AML-193 (cell line): ENCODE measurements around the gene C1orf21.

Source experiments
- DNase-seq, 2 experiments: peaks; one replicate each; lab custom pipeline; 2025; lab: John Stamatoyannopoulos, UW

C1orf21 gene

GRCh38 chr1:184660462-184661191 is 273.8 kb downstream of the C1orf21 start:
- DNase-seq: no peak

DNA sequence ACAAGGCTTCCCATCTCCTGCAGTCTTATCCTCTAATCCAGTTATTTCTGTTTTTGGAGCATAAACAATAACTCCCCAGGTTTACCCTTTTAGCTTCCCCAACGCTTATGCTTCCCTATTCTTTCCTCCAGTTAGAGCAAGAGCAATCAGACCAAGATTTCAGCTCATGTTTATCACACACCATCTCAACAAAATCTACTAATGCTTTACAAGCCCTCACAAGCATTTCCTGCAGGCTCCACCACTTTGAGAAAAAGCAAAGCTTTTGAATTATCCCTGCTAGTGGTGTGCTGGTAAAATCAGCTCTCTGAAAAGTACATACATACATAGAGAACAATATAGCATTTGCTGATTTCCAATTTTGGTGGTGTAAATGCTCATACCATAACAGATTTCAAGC is 275.0 kb downstream of the C1orf21 start:
- no peak for DNase-seq

- DNase-seq: no peak
Measured at GRCh38 chr1:184664042-184664660, 277.3 kb downstream of the C1orf21 start.

DNA sequence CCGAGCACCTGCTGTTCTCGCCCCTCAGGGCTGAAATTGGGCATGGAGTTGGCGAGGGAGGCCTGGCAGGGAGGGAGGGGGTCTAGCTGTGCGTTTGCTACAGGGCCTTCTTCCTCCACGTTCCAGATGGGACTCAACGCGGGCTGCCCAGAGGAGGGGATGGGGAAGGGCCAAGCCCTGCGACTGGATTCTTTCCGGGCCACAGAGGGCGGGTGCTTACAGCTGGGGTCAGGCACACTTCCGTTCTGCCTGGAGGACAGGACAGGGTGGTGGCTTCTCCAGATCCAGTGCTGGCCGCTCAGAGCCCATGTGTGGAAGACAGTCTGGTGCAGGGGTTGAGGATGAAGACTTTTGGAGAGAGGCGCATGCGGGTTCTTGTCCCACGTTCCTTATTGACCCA is 277.8 kb downstream of the C1orf21 start:
- DNase-seq: no peak

- no peak for DNase-seq
Measured at GRCh38 chr1:184665360-184665759, 278.5 kb downstream of the C1orf21 start.

GRCh38 chr1:184669391-184669790 is 282.6 kb downstream of the C1orf21 start:
- DNase-seq: no peak

GRCh38 chr1:184672013-184672726 is 285.3 kb downstream of the C1orf21 start:
- no peak for DNase-seq

- DNase-seq: no peak
Measured at GRCh38 chr1:184673305-184673704, 286.5 kb downstream of the C1orf21 start.

DNA sequence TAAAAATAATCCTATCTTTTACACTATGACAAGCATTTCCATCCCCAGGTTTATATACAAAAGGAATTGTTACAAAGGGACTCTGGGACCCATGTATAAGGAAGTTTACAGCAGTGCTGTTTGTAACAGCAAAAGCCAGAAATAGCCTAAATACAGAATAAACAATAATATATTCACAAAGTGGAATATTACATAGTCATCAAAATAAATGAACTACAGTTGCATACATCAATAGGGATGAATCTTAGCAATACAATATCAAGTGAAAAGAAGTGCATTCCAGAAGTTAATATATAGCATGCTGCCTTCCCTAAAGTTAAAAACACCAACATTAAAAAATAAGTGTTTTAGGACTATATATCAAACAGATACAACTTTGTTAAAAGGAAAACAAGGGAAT is 290.5 kb downstream of the C1orf21 start:
- no peak for DNase-seq
